ENCODE measurements around the gene SMIM23.

DNA sequence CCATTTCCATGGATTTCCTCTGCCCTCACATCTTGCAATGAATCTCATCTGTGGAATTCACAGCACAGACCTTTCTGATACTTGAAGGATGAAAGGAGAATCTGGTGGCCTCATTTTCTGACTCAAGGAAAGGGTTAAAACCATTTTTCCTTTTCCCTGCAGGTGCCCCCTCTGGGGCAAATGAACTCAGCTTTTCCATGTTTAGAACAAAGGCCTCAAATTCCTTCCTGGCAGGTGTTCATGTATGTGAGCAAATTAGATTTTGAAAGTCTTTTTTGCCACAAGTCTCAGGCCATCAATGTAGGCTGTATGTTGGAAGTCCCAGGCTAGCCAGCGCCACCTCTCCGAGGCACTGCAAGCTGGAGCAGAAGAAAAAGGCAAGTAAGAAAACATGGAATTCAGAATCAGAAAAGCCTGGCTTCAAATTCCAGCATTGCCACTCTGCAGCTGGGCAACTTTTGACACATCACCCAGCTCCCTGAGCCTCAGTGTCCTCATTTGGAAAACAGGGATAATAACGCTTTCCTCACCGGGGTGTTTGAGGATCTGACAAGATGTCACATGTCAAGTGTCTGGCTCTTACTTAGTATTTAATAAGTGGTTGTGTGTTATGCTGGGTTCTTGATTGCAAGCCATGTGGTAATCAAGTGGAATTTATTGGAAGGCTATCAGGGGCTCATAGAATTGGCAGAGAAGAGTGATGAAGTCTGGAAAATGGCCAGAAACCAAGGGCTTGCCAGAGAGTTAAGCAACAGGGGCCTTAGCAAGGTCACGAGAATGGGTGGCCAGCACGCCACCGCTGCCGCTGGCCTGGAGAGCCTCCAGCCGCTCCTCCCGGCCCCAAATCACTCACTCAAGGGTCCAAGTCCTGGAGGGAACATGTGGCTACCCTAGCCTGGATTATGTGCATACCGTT is 48.4 kb upstream of the SMIM23 start:
- TF ChIP-seq, protein P1, sequence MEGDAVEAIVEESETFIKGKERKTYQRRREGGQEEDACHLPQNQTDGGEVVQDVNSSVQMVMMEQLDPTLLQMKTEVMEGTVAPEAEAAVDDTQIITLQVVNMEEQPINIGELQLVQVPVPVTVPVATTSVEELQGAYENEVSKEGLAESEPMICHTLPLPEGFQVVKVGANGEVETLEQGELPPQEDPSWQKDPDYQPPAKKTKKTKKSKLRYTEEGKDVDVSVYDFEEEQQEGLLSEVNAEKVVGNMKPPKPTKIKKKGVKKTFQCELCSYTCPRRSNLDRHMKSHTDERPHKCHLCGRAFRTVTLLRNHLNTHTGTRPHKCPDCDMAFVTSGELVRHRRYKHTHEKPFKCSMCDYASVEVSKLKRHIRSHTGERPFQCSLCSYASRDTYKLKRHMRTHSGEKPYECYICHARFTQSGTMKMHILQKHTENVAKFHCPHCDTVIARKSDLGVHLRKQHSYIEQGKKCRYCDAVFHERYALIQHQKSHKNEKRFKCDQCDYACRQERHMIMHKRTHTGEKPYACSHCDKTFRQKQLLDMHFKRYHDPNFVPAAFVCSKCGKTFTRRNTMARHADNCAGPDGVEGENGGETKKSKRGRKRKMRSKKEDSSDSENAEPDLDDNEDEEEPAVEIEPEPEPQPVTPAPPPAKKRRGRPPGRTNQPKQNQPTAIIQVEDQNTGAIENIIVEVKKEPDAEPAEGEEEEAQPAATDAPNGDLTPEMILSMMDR (IDR thresholded peaks at IDR 0.05; ENCODE audit: low read length) = no peak
- no peak for TF ChIP-seq EZH2 (IDR thresholded peaks at IDR 0.05; ENCODE audit: borderline replicate concordance, low read length)
